GM10248 (cell line): Measurements from ENCODE around the gene LMCD1.

Experiments
- CTCF ChIA-PET: fragments of 300-600 bp; sonication (Branson Sonifier 250); formaldehyde crosslinking; extraction: SDS; loops from one replicate; lab custom pipeline; 2021; ENCODE audit warnings: antibody characterized with exemption; lab: Yijun Ruan, JAX
- POLR2A ChIA-PET: fragments of 350-650 bp; sonication (Branson Sonifier 250); formaldehyde crosslinking; extraction: SDS; loops from one replicate; lab custom pipeline; 2020; ENCODE audit warnings: antibody characterized with exemption; lab: Yijun Ruan, JAX
- DNase-seq: peaks from one replicate; pipeline ENCODE4 v3.0.0; 2012; ENCODE audit errors: extremely low spot score
- CTCF ChIP-seq: IDR thresholded peaks from 2 replicates; pipeline ENCODE4 v1.5.1; 2012; ENCODE audit warnings: mild to moderate bottlenecking, low read depth; ENCODE audit errors: extremely low read depth, missing control alignments, control extremely low read depth

Gene LMCD1

DNA sequence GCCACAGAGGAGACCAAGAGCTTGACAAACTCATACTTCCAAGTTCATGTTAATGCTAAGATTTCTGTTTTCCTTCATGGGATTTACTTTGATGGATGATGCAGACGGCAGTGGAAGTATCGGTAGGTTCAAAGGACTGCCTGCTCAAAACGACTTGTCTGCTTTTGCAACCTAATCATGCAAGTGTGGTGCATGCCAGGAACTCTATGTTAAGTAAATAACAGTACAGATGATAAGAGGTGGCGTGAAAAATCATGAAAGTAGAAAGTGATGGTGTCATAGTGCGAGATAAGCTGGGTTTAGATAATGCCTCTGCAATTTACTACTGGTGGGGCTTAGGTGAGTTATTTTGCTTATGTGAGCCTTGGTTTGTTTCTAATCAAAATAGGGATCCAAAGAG is 14.7 kb upstream of the LMCD1 start:
- no peak for TF ChIP-seq CTCF
- CTCF ChIA-PET: no interaction called here
- POLR2A ChIA-PET: no interaction called here

DNA sequence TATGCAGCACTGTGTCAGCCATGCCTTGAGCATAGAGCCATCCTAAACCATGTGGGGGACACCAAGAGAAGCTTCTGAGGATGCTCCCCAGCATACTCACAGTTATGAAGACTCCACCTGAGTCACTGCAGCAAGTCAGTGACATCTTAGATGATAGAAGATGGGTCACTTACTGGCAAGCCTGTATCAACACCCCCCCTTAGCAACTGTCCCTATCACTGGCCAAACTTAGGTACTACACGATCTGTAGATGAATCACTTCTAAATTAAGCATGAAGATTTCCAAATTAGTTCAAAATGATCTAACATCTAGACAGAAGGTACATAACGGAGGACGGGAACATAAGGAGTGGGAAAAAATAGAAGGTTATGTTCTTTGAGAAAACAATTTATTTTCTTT is 13.2 kb upstream of the LMCD1 start:
- no peak for DNase-seq
- POLR2A ChIA-PET: no interaction called here
- CTCF ChIA-PET: interaction anchor here (0.9 to 1.5 kb wide), 3 partner anchors 8 to 72 kb away, joined by 3 to 6 read pairs (median 3); no protein-coding TSS in a partner anchor
- no peak for TF ChIP-seq CTCF

More for the DNA sequence above, 14.7 kb upstream of the LMCD1 start:
- no peak for DNase-seq

DNA sequence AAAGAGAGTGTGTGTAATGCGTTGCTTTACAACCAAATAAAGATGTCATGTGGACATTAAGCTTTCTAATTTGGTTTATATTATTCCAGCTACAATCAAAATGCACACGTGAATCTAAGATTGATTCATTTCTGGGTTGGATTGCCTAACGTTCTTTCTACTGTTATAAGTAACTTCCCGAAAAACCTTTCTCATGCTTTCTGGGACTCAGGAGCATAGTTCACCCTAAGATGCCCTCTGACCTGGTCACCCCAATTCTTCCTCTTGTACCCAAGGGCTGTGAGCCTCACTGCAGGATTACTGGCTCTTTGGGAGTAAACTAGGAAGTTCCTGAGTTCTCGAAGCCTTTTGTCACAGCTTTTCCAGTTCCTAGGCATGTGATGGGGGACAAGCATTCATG is 12.7 kb upstream of the LMCD1 start:
- CTCF ChIA-PET: interaction anchor here (0.9 to 1.5 kb wide), 3 partner anchors 9 to 72 kb away, joined by 3 to 6 read pairs (median 3); no protein-coding TSS in a partner anchor
- DNase-seq: no peak
- POLR2A ChIA-PET: no interaction called here
- TF ChIP-seq CTCF: no peak

DNA sequence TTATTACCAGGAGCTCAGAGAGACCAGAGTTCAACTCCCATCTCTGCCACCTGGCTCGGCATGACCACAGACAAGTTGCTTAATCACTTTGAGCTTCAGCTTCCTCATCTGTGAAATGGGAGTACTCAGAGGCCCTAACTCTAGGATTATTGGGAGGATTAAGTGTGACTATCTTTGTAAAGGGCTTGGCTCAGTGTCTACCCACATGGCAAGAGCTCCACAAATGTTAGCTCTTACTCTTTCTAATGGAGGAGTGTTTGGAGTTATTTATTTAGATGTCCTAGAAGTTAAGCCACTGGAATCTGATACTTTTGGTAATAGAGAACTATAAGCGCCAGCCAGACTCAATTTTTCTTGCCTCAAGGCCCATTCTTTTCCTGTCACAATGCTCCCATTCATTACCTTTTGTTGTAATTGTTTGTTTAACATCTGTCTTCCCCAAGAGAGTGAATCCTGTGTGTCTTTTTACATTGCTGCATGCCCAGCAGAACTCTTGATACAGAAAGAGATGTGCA is 12.3 kb upstream of the LMCD1 start:
- no peak for TF ChIP-seq CTCF
- DNase-seq: no peak
- POLR2A ChIA-PET: no interaction called here
- CTCF ChIA-PET: interaction anchor here (0.9 to 1.5 kb wide), 3 partner anchors 9 to 72 kb away, joined by 3 to 6 read pairs (median 3); no protein-coding TSS in a partner anchor

DNA sequence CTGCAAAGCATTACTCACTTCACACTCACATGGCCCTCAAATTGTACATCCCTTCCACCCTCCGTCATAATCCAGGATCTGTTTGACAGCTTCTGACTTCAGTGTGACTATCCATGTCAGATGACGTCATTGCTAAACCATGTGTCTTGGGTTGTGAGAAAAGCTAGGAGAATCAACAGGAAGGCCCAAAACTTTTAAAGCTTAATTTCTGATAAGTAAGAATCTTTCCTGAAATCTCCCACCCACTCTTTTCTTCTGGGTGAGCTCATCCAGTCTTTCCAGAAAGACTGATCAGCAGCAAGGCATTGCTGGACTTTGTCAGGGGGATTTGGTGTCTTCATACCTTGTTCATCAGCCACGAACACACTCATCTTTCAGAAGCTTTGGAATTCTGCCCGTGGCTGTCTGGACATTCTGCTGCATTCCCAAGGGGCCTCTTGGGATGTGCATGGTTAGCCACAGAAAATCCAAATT is 11.5 kb upstream of the LMCD1 start:
- ChIA-PET POLR2A (no interaction called here), CTCF (interaction anchor here (1.1 to 1.3 kb wide), 2 partner anchors 50 to 52 kb away, joined by 3 read pairs; no protein-coding TSS in a partner anchor)
- no peak for TF ChIP-seq CTCF
- no peak for DNase-seq

DNA sequence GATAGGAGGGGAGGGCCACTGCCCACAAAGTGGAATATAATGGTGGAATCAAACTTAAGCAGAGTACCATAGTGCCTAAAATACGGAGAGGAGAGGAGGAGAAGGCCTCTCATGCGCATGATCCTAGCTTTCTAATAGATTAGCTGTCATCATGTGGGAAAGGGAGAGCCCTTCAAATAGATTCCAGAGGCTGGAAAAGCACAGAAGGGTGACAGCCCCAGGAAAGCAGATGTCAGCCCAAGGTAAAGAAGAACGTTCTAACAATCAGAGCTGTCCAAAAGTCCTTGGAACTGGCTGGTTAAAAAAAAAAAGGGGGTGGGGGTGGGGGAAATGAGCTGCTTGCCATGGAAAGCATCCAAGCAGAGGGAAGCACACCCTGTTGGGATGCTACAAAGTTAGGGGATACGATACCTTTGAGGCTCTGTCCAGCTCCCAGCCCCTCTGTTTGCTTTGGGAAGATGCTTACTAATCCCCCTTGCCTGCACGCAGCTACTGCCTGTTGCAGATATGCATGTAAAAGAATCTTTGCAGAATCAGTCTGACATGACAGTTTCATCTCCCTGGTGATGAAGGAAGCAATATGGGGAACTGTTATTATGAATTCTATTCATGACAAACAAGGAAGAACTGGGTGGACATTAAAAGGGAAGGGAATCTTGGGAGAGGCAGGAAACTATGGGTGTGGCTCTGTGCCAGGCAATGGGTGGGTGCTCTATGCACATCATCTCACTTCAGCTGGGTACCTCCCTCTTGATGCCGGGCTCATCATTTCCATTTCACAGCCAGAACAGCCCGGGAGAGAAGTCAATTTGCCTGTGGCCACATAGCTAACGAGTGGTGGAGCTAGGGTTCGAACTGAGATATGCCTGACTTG is 10.1 kb upstream of the LMCD1 start:
- ChIA-PET CTCF (interaction anchor here (1.0 to 1.3 kb wide), 5 partner anchors 10 to 173 kb away, joined by 3 read pairs; partner anchors contain the start of gene LMCD1), POLR2A (no interaction called here)
- DNase-seq: no peak
- no peak for TF ChIP-seq CTCF
